HL-60 (cell line): ENCODE measurements around the gene NMUR2.

Experiments
- DNase-seq, 2 experiments: peaks; one replicate each; pipeline ENCODE4 v3.0.0-alpha.2; 2010 to 2020; ENCODE audit warnings: low read depth in 1 of 2, low spot score in 1 of 2
- H3K27ac ChIP-seq: fragments of 250-450 bp; sonication (Bioruptor Pico); replicated peaks from 2 replicates; pipeline ENCODE4 v1.5.1; 2020; ENCODE audit warnings: mild to moderate bottlenecking, moderate library complexity
- H3K27me3 ChIP-seq: fragments of 250-450 bp; sonication (Bioruptor Pico); 2 replicates; pipeline ENCODE4 v1.5.1; 2021; ENCODE audit warnings: mild to moderate bottlenecking, moderate library complexity; ENCODE audit not compliant: insufficient read depth, poor library complexity, severe bottlenecking
- H3K4me3 ChIP-seq: replicated peaks from 2 replicates; pipeline ENCODE4 v1.5.1; 2011; ENCODE audit warnings: mild to moderate bottlenecking, control low read depth, low read length; ENCODE audit not compliant: insufficient read depth
- CTCF ChIP-seq: IDR thresholded peaks from one replicate; pipeline ENCODE4 v1.5.1; 2011; ENCODE audit warnings: low read length, control low read depth, inconsistent platforms; ENCODE audit not compliant: insufficient read depth
- GABPA ChIP-seq: IDR thresholded peaks from 2 replicates; pipeline ENCODE4 v1.6.1; 2012; ENCODE audit warnings: low read depth
- POLR2AphosphoS5 ChIP-seq: IDR thresholded peaks from 2 replicates; pipeline ENCODE4 v1.6.1; 2012; ENCODE audit warnings: low read depth
- REST ChIP-seq: IDR thresholded peaks from 2 replicates; pipeline ENCODE4 v1.6.1; 2012; ENCODE audit warnings: low read depth; ENCODE audit not compliant: insufficient replicate concordance
- SPI1 ChIP-seq: IDR thresholded peaks from 2 replicates; pipeline ENCODE4 v1.6.1; 2012; ENCODE audit warnings: low read depth, mild to moderate bottlenecking, borderline replicate concordance

The NMUR2 gene

GRCh38 chr5:152379331-152379730, 25.7 kb downstream of the NMUR2 start:
- no peak for DNase-seq
- TF ChIP-seq GABPA (no peak), REST (no peak), CTCF (no peak), POLR2AphosphoS5 (no peak), SPI1 (no peak)

GRCh38 chr5:152378730-152379129, 26.3 kb downstream of the NMUR2 start:
- no peaks in the 10 kb centered on the region for H3K27me3 ChIP-seq
- H3K27ac ChIP-seq, result no peak overlapping the region
- H3K4me3 ChIP-seq, result no peak overlapping the region
- DNase-seq, result no peak
- no peak for TF ChIP-seq GABPA
- TF ChIP-seq CTCF, result no peak
- TF ChIP-seq REST, result no peak
- TF ChIP-seq SPI1, result no peak
- no peak for TF ChIP-seq POLR2AphosphoS5

More at GRCh38 chr5:152379331-152379730, 25.7 kb downstream of the NMUR2 start:
- Histone ChIP-seq H3K27ac (no peak overlapping the region), H3K27me3 (no peaks in the 10 kb centered on the region), H3K4me3 (no peak overlapping the region)

- DNase-seq, result no peak
- no peak overlapping the region for H3K27ac ChIP-seq
- H3K4me3 ChIP-seq, result no peak overlapping the region
- H3K27me3 ChIP-seq, result no peaks in the 10 kb centered on the region
- TF ChIP-seq SPI1 (no peak), POLR2AphosphoS5 (no peak)
Observed at GRCh38 chr5:152376886-152377285, 28.2 kb downstream of the NMUR2 start.

- no peaks in the 10 kb centered on the region for H3K27me3 ChIP-seq
- no peak for DNase-seq
- no peak for TF ChIP-seq POLR2AphosphoS5
- no peak overlapping the region for H3K27ac ChIP-seq
- H3K4me3 ChIP-seq, result no peak overlapping the region
Observed at GRCh38 chr5:152374711-152375275, 30.3 kb downstream of the NMUR2 start.

- peak in 1 of 2 experiments; percentile 2 for DNase-seq
- TF ChIP-seq GABPA (no peak), CTCF (no peak), POLR2AphosphoS5 (no peak), SPI1 (no peak), REST (no peak)
- no peak overlapping the region for H3K4me3 ChIP-seq
- no peaks in the 10 kb centered on the region for H3K27me3 ChIP-seq
- H3K27ac ChIP-seq, result no peak overlapping the region
Observed at GRCh38 chr5:152372875-152373274, 32.2 kb downstream of the NMUR2 start.
